GM21390 (cell line): ENCODE results near the gene MDFIC2.
"Not testable (repeated sequence)": the region's sequence is repeated elsewhere in the genome, so short reads cannot be mapped to it uniquely, and the experiment has no call there.

Source experiments
- ATAC-seq: cut with Tn5 transposase; IDR thresholded peaks from one replicate; pipeline ENCODE4 v1.9.1; 2021; ENCODE audit not compliant: unreplicated experiment

Gene MDFIC2

DNA sequence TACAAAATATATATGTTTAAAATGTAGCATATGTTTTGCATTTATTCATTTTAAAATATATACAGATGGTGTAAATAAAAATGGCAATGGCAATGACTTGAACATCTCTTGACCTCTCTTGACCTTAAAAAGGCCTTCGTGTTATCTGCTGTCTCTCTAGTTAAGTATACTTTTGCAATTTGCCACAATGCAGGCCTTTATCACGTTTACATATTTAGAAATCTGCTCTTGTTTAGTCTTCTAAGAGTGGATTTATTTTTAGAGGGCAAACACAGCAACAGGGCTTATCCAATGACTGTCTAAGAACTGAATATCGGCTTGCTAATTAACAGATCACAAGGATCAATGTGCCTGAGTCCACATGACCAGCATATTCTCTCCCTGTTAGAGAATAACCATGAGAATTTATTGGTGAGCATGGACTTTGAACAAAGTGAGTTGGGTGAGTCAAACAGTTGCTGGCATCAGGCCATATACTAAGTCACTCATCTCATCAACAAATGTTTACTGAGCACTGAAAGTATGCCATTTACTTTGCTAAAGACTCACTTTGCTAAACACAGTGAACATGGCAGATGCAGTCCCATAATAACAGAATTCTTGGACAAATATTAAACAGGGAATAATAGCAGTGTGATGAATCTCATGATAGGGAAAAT is 48.2 kb downstream of the MDFIC2 start:
- ATAC-seq: no peak

DNA sequence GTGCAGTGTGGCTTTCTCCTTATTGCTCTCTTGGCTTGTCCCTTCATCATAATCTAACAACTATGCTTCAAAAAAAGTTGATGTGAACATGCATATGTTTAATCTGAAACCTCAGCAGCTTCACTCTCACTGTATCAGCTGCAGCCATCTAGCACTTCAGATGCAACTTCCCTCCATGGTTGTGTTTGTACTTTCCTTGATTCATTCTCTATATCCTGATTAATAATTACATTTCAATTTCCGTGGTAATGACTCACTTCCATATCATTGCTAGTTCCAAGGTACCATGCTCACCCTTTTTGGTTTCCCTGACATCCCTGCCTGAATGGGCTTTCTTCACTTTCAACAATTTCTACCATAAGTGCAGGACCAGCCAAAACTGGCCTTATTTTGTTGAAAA is 51.2 kb downstream of the MDFIC2 start:
- no peak for ATAC-seq

GRCh38 chr3:70256566-70256965 is 55.9 kb downstream of the MDFIC2 start:
- no peak for ATAC-seq

GRCh38 chr3:70250492-70250891 is 61.9 kb downstream of the MDFIC2 start:
- no peak for ATAC-seq

DNA sequence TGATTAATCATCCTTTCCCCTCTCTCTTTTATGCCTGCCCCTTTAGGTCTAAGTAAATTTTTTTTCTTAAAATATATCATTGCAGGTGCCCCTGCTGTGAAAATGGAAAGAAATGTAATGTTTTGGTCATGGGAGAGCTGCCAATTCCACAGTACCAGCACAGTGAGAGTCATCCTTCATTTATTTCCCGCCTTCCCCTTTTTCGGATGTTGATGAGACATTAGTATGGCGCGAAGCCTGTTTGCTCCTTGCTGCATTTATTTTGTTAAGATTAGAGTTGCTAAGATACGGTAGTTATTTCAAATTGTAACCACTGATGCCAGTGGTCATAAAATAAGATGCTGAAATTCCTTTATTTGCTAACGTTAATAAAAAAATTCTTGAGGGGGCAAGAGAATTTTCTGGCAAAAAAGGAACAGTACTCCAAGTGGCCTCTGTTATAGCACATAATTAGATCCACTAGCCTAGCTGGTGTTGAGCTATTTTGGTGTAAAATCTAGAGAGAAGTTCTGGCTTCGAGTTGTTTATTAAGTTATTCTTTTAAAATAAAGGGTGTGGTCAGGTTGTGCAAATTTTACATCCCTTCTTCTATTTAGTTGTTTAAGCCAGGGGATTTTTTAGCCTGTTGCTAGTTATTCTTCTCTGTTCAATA is 62.8 kb downstream of the MDFIC2 start:
- no peak for ATAC-seq

DNA sequence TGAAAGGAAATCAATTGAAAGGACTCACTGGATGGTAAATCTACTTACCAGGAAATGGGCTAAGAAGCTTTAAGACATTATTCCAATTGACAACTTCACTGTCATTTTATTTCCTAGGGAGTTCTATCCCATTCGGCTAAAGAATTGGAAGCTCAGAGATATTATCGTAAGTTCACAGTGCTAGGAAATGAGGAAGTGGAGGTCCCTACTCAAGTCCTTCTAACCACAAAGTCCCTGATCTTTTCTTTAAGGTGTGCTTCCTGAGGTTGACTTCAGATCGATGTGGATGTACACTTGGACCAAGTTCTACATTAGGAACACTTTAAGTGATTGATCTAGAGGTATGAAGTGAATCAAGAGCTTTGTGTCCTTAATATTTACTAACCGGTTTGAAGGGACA is 63.6 kb downstream of the MDFIC2 start:
- ATAC-seq: no peak

- no peak for ATAC-seq
Measured at GRCh38 chr3:70247955-70248354, 64.5 kb downstream of the MDFIC2 start.

DNA sequence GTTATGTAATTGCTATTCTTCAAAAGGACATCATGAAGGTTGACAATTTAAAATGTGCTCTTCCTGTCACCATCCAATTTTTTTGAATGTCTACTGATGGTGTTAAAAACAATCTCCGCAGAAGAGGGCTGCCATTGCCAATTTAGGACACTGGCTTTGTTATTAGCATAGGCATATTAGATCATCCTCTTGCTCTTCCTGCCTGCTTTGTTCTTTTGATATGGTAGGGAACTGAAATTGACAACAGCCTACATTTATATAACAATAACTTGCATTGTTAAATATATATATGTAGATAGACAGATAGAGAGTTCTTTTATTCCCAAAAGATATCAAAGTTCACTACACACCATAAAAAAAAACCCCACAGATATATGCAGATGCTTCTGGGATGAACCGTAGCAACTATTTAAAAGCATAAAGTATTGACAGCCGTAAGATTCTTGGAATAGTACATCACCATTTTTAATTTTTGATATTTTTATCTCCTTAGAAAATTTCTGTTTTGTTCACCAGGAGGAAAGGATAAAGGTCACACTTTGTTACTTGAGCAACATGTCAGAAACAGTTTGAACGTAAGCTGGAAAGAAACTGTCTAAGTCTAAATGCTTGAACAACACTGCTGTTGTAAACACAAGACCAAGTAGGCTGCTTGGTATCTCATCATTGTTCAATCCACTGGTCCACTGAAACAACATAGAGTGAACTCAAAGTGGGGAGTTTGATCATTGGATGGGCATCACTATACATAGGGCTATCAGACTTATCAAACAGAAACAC is 66.5 kb downstream of the MDFIC2 start:
- no peak for ATAC-seq

DNA sequence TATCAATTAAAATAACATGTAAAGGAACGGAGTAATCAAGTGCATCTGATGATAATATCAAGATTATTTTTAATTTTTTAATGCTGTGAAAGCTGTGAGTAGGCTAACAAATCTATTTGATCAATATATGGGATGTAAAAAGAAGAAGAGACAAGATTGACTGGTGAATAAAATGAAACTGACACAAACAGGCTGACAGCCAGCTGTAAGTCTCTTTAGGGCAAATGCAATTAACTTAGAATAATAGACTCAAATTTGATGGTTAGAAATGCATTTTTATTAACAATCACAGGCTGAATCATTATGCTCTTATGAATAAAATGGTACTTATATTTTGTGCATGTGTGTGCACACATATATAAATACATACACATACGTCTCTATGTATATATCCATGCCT is 68.0 kb downstream of the MDFIC2 start:
- ATAC-seq: no peak

DNA sequence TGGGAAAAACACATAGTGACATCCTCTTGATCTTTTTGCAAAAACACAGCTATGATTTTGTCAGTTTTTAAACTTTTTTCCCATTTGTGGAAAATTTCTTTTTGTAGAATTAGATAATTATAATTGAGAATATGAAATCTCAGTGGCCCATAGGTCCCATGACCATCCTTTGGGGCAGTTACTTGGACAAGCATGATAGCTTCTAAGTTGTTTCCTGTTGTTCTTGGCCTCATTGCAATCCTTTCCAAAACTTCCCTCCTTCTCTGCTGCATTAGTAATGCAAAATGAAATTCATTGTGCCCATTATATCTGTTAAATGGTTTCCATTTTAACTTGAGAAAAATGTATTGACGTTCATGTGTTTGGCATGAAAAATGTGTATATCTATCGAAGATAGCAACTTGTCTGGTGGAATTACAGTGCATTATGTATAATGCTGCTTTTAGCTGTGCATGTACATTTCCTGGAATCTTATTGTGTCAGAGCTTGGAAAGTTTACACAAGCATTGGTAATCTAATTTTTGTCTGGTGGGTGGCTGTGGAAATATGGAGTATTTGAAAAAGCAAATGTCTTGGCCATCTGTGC is 70.0 kb downstream of the MDFIC2 start:
- no peak for ATAC-seq

DNA sequence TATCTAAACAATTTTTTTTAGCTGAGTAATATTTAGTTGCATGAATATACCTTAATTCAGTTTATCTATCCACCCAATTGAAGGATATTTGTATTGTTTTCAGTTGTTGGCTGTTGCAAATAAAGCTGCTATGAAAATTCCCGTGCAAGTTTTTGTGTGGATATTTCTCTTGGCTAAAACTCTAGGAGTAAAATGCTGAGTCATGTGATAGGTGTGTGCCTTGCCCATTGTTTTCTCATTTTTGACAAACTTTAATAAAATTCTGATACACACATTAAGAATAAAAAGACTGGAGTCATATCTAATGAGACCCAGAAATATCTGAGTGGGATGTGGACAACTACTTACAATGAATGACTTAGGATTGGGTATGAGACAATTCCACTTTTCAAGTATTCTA is 78.6 kb downstream of the MDFIC2 start:
- ATAC-seq: no peak

DNA sequence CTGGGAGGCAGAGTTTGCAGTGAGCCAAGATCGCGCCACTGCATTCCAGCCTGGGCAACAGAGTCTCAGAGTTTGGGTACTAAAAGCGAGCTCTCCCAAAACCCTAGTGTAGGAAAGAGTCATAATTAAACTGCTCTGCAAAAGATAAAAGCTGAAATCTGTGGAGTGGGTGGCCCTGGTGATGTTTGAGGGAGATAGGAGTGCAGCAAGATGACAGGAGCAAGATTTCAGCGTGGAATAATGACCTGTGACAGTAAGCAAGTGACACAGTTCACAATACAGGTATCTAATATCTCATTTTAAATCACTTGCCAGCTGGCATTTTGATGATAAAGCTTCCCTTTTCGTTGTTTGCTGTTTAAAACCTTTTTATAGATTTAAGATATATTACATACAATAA is 79.3 kb downstream of the MDFIC2 start:
- ATAC-seq: no peak

DNA sequence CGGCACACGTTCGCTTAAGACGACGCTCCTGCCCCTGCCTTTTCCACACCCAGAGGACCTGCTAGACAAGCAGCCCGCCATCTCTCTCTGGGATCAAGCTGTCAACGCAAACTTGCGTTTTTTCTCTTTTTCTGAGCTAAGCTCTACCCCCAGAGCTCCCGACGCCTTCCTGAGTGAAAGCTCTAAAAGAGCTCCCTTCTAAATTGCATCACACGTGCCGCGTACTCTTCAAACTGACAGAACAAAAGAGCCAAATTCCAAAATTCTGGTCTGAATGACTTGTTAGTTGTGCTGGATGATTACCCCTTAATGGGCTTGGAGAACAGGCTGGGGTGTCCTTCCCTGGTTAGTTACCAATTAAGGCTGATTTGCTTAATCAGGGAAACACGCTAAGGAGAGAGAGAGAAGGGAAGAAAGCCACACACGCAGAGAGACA is 81.2 kb downstream of the MDFIC2 start:
- ATAC-seq: no peak

- ATAC-seq: no peak
Measured at GRCh38 chr3:70227437-70227836, 85.0 kb downstream of the MDFIC2 start.

- ATAC-seq: no peak
Measured at GRCh38 chr3:70225146-70225545, 87.3 kb downstream of the MDFIC2 start.

DNA sequence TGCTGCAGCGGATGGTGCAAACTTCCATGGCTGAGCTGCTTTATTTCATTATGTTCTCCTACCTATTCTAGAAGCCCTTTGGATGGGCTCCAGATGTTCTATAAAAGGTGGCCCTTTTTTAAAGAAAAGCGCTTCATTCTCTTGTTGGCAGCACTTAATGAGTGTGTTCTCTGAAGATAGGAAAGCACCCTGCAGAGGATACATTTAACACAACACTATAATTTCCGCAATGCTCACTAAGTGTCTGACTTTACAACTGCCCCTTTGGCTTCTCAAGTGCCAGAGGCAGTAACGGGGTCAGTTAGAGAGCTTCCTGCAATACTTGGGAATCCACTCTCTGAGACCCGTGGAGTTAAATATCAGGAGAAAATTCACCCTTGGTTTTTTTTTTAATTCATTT is 88.1 kb downstream of the MDFIC2 start:
- no peak for ATAC-seq

DNA sequence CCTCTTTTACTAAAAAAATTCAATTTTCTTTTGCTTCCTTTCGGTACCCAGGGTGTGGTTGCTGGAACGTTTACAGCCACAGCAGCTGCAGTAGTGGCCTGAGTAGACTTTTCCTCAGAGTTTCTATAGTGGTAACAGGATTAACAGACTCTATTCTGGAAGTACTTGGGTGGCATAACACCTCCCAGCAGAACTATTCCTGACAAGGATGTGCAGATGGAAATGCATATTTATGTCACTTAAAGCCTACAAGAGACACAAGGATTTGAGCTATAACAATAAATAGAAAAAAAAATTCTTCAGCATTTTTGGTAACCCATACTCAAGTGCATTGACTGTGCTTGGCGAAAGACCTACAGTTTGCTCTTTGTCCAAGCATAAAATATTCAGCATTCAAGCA is 94.0 kb downstream of the MDFIC2 start:
- no peak for ATAC-seq

DNA sequence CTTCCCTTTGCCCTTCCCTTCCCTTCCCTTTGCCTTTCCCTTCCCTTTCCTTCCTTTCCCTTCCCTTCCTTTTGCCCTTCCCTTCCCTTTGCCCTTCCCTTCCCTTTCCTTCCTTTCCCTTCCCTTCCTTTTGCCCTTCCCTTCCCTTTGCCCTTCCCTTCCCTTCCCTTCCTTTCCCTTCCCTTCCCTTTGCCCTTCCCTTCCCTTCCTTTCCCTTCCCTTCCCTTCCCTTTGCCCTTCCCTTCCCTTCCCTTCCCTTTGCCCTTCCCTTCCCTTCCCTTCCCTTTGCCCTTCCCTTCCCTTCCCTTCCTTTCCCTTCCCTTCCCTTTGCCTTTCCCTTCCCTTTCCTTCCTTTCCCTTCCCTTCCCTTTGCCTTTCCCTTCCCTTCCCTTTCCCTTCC is 101.2 kb downstream of the MDFIC2 start:
- not testable (repeated sequence) for ATAC-seq

DNA sequence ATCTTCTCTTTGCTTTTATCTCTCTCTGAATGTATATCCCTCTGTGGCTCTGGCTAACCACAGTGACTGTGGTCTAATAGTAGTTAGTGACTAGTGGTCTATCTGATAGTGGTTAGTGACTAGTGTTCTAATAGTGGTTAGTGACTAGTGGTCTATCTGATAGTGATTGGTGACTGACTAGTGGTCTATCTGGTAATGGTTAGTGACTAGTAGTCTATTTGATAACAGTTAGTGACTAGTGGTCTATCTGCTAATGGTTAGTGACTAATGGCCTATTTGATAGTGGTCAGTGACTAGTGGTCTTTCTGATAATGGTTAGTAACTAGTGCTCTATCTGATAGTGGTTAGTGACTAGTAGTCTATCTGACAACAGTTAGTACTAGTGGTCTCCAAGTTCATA is 110.5 kb downstream of the MDFIC2 start:
- no peak for ATAC-seq

GRCh38 chr3:70189884-70190473 is 122.5 kb downstream of the MDFIC2 start:
- ATAC-seq: no peak

DNA sequence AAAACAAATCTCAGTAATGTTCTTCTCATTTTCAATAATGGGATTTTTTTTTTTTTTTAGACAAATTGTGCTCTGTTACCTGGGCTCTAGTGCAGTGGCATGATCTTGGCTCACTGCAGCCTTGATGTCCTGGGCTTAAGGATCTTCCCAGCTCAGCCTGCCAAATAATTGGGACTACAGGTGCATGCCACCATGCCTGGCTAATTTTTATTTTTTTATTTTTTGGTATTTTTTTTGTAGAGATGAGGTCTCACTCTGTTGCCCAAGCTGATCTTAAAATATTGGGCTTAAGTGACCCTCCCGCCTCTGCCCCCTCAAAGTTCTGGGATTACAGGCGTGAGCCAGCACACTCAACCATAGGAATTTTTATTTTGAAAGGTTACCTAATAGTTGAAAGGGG is 126.2 kb downstream of the MDFIC2 start:
- ATAC-seq: no peak
